Effector memory CD8-positive, alpha-beta T cell (primary cell): ENCODE data around the gene OR2A12.
"Not testable (repeated sequence)": the region's sequence is repeated elsewhere in the genome, so short reads cannot be mapped to it uniquely, and the experiment has no call there.

ENCODE experiments used
- ATAC-seq: fragments of 150-1000 bp; cut with Tn5 transposase; replicated peaks from 2 replicates; pipeline ENCODE4 v1.10.0; 2021; ENCODE audit warnings: mild to moderate bottlenecking, moderate library complexity
- DNase-seq, 3 experiments: peaks; one replicate each; pipeline ENCODE4 v3.0.0; 2021
- H3K27ac Mint-ChIP-seq, 2 donors: one replicate each; pipeline ENCODE4 v1.8.0; 2022; ENCODE audit warnings: mild to moderate bottlenecking in 2 of 2, mixed read lengths in 2 of 2, moderate library complexity in 2 of 2
- H3K27me3 Mint-ChIP-seq, 2 donors: one replicate each; pipeline ENCODE4 v1.8.0; 2022; ENCODE audit warnings: mixed read lengths in 2 of 2
- H3K36me3 Mint-ChIP-seq: one replicate; pipeline ENCODE4 v1.8.0; 2022; ENCODE audit warnings: mild to moderate bottlenecking, moderate library complexity, mixed read lengths; ENCODE audit not compliant: insufficient read depth
- H3K4me1 Mint-ChIP-seq, 2 donors: one replicate each; pipeline ENCODE4 v1.8.0; 2022; ENCODE audit warnings: low read depth in 2 of 2, mixed read lengths in 2 of 2
- H3K4me3 Mint-ChIP-seq, 2 donors: one replicate each; pipeline ENCODE4 v1.8.0; 2022; ENCODE audit warnings: mild to moderate bottlenecking in 2 of 2, mixed read lengths in 2 of 2, moderate library complexity in 2 of 2
- H3K9me3 Mint-ChIP-seq, 2 donors: one replicate each; pipeline ENCODE4 v1.8.0; 2022; ENCODE audit warnings: mixed read lengths in 2 of 2

The OR2A12 gene

DNA sequence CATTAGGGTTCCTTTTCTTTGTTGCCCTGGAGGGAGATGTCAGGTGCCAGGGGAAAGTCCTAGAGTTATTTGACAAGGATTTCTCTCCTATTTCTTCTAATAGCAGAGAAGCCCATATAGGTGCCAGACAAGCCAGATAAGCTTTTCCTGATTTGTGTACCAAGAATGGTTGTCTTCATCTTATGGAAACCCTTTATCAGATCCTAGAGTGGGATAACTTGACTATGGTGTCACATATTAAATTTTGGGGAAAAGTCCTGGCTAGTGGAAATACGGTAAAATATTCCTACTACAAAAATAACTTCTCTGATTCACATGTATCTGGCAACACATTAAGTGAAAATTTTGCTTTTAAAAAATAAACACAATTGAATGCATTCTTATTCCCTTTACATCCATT lies 1.2 kb downstream of the OR2A12 start:
- no peak overlapping the region for H3K4me3 Mint-ChIP-seq
- H3K36me3 Mint-ChIP-seq: no peaks in the 10 kb centered on the region
- no peak for DNase-seq
- no peak overlapping the region for H3K27ac Mint-ChIP-seq
- no peak for ATAC-seq
- H3K4me1 Mint-ChIP-seq: no peaks in the 10 kb centered on the region
- H3K27me3 Mint-ChIP-seq: peaks cover 4 to 5% of the 10 kb centered on the region in 2 donors
- peaks cover 0 to 3% of the 10 kb centered on the region in 2 donors for H3K9me3 Mint-ChIP-seq

DNA sequence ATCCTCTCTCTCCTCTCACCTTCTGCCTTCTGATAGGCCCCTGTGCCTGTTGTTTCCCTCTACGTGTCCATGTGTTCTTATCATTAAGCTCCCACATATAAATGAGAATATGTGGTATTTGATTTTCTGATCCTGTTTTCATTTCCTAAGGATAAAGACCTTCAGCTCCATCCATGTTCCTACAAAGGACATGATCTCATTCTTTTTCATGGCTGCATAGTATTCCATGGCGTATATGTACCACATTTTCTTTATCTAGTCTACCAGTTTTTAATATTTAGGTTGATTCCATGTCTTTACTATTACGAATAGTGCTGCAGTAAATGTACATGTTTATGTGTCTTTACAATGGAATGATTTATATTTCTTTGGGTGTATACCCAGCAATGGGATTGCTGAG lies 4.6 kb downstream of the OR2A12 start:
- Mint-ChIP-seq H3K9me3 (peaks cover 0 to 6% of the 10 kb centered on the region in 2 donors), H3K27ac (no peak overlapping the region), H3K27me3 (peaks cover 0 to 5% of the 10 kb centered on the region in 2 donors), H3K4me3 (no peak overlapping the region), H3K4me1 (no peaks in the 10 kb centered on the region), H3K36me3 (no peaks in the 10 kb centered on the region)
- no peak for ATAC-seq
- no peak for DNase-seq

DNA sequence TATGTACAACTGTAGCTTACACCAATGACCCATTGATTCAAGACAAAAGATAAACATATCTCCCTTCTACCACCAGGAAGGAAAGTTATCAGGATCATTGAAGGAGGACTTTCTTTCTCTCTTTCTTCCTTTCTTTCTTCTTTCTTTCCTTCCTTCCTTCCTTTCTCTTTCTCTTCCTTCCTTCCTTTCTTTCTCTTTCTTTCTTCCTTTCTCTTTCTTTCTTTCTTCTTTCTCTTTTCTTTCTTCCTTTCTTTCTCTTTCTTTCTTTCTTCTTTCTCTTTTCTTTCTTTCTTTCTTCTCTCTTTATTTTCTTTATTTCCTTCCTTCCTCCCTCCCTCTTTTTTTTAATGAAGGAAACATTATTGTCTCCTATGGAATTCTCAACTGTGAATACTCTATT lies 12.7 kb downstream of the OR2A12 start:
- ATAC-seq (no peak), DNase-seq (no peak)
- Mint-ChIP-seq H3K27ac (no peak overlapping the region), H3K4me1 (no peaks in the 10 kb centered on the region), H3K27me3 (peaks cover 29 to 48% of the 10 kb centered on the region in 2 donors), H3K4me3 (no peak overlapping the region), H3K9me3 (no peaks in the 10 kb centered on the region), H3K36me3 (no peaks in the 10 kb centered on the region)

DNA sequence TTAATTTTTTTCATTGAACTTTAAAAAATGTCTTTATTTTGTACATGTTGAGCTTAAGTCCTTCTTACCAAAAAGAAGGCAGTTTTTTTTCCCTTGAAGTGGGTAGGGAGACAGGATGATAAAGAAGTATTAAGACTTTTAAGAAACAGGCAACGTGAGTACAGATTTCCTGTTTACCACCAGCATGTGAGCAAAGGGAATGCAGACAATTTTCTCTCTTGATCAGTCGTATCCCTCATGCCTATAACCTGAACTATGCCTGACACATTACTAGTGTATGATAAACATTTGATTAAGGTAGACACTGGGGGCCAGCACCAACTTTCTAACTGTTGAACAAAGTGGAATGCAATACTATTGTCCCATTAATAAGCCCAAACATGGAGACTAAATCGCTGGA lies 14.5 kb downstream of the OR2A12 start:
- no peak overlapping the region for H3K27ac Mint-ChIP-seq
- no peaks in the 10 kb centered on the region for H3K9me3 Mint-ChIP-seq
- ATAC-seq: no peak
- H3K27me3 Mint-ChIP-seq: peaks cover 40 to 47% of the 10 kb centered on the region in 2 donors
- no peak for DNase-seq
- H3K36me3 Mint-ChIP-seq: no peaks in the 10 kb centered on the region
- H3K4me1 Mint-ChIP-seq: no peaks in the 10 kb centered on the region
- H3K4me3 Mint-ChIP-seq: no peak overlapping the region

DNA sequence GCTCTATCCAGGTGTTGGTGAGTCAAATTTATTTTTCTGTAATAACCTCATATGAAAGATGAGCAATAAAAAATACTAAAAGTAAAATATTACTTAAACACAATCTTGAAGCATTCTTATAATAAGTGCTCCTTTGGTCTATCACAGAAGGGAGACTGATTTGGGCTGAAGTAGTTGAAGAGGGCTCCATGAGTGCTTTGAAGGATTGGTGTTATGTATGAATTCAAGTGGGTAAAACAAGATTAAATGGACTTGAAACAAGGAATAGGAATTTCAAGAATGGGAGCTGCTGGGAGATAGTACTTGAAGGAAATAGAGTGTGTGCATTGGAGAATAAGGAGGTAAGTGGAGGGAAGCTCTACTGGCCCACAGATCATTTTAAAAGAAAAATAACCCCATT lies 16.0 kb downstream of the OR2A12 start:
- no peak overlapping the region for H3K27ac Mint-ChIP-seq
- no peaks in the 10 kb centered on the region for H3K4me1 Mint-ChIP-seq
- H3K36me3 Mint-ChIP-seq: no peaks in the 10 kb centered on the region
- no peaks in the 10 kb centered on the region for H3K9me3 Mint-ChIP-seq
- H3K27me3 Mint-ChIP-seq: peaks cover 32 to 41% of the 10 kb centered on the region in 2 donors
- no peak for ATAC-seq
- H3K4me3 Mint-ChIP-seq: no peak overlapping the region
- no peak for DNase-seq

DNA sequence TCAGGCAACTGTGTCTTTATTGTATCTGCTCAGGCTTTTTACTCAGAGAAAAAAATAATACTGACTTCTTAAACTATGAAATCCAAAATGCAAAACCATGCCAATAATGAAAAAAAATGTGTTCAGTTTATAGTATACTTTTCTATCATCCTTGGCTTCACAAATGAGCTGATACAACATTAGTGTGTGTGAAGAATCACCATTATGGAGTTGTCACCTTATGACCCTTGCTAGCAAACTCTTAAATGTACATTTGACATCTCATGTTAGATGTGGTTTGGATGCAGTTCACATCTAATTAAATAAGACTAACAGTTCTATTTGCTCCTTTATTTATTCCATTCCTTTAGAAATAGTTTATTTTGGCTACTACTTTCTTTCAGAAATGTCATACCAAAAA lies 19.1 kb downstream of the OR2A12 start:
- Mint-ChIP-seq H3K27me3 (peaks cover 37 to 46% of the 10 kb centered on the region in 2 donors), H3K9me3 (no peaks in the 10 kb centered on the region), H3K27ac (no peak overlapping the region), H3K4me3 (no peak overlapping the region), H3K36me3 (no peaks in the 10 kb centered on the region), H3K4me1 (no peaks in the 10 kb centered on the region)
- ATAC-seq: no peak
- DNase-seq: no peak

DNA sequence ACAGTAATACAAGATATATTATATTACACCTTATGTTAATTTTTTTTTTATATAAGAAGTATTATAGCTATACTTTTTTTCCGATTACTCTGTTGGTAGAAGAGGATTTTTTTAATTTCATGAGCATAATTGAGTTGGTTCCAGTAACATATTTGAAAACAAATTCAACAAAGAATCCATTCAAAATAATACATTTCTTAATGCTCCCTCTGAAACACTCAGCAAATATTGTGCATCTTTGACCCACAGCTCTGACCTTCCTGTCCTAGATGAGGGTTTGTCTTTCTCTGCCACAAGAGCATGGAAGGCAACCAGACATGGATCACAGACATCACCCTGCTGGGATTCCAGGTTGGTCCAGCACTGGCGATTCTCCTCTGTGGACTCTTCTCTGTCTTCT lies 23.2 kb downstream of the OR2A12 start, which contains the start of gene OR2A2:
Gene OR2A2, plus strand, starts transcription at position 301 of the 400 bp plus-strand sequence. Its CDS starts 0 bp downstream, at position 301.
- H3K9me3 Mint-ChIP-seq: no peaks in the 10 kb centered on the region
- H3K27me3 Mint-ChIP-seq: peaks cover 26 to 51% of the 10 kb centered on the region in 2 donors
- no peaks in the 10 kb centered on the region for H3K36me3 Mint-ChIP-seq
- DNase-seq: no peak
- H3K4me1 Mint-ChIP-seq: no peaks in the 10 kb centered on the region
- no peak within 1 kb of the TSS for H3K27ac Mint-ChIP-seq
- no peak for ATAC-seq
- H3K4me3 Mint-ChIP-seq: no peak within 1 kb of the TSS

DNA sequence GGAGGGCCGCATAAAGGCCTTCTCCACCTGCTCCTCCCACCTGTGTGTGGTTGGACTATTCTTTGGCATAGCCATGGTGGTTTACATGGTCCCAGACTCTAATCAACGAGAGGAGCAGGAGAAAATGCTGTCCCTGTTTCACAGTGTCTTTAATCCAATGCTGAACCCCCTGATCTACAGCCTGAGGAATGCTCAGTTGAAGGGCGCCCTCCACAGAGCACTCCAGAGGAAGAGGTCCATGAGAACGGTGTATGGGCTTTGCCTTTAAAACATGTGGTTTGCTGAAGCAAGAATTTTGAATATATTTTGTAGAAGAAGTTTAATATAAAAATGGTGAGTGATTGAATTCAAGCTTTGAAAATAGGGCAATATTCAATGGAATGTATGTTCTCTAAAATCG lies 24.2 kb downstream of the OR2A12 start:
- Mint-ChIP-seq H3K9me3 (no peaks in the 10 kb centered on the region), H3K36me3 (no peaks in the 10 kb centered on the region), H3K4me3 (no peak overlapping the region)

DNA sequence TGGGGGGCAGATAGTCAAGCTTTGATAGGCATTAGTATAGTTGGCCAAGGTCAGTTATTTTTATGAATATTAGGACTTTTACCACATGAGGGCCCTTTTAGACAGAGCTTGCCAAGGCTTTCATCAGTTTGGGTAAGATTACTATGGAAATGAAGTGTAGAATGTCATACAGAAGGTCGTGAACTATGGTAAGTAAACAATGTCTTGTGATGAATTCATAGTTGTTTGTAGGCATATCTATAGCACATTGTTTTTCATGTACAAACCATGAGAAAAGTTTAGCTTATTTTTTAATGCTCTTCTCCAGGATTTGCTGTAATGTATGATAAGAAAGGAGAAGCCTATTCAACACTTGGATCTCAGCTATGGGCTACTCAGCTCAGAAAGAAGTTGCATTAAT lies 27.6 kb downstream of the OR2A12 start:
- Mint-ChIP-seq H3K4me3 (no peak overlapping the region), H3K36me3 (no peaks in the 10 kb centered on the region), H3K27me3 (peaks cover 20 to 38% of the 10 kb centered on the region in 2 donors), H3K27ac (no peak overlapping the region), H3K4me1 (no peaks in the 10 kb centered on the region), H3K9me3 (no peaks in the 10 kb centered on the region)
- ATAC-seq (no peak), DNase-seq (no peak)

More for the DNA sequence above, 24.2 kb downstream of the OR2A12 start:
- H3K27ac Mint-ChIP-seq: no peak overlapping the region
- peaks cover 26 to 45% of the 10 kb centered on the region in 2 donors for H3K27me3 Mint-ChIP-seq
- ATAC-seq: no peak
- H3K4me1 Mint-ChIP-seq: no peaks in the 10 kb centered on the region
- DNase-seq: no peak

DNA sequence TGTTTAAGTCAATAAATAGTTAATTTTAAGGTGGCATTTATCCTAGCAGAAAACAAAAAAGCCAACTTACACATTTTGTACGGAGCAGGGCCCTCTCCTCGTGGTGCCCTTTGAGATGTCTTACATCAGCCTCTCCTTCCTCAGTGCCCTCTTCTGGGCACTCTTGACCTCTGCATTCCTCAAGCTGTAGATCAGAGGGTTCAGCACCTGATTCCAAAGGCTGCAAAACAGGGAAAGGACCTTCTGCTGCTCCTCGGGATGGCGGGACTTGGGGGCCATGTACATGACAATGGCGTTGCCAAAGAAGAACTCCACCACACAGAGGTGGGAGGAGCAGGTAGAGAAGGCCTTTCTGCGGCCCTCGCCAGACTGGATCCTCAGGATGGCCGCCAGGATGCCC lies 32.3 kb downstream of the OR2A12 start:
- DNase-seq (no peak), ATAC-seq (no peak)
- no peaks in the 10 kb centered on the region for H3K9me3 Mint-ChIP-seq
- peaks cover 14 to 25% of the 10 kb centered on the region in 2 donors for H3K27me3 Mint-ChIP-seq
- H3K27ac Mint-ChIP-seq: no peak overlapping the region
- no peak overlapping the region for H3K4me3 Mint-ChIP-seq
- no peaks in the 10 kb centered on the region for H3K4me1 Mint-ChIP-seq
- H3K36me3 Mint-ChIP-seq: no peaks in the 10 kb centered on the region

DNA sequence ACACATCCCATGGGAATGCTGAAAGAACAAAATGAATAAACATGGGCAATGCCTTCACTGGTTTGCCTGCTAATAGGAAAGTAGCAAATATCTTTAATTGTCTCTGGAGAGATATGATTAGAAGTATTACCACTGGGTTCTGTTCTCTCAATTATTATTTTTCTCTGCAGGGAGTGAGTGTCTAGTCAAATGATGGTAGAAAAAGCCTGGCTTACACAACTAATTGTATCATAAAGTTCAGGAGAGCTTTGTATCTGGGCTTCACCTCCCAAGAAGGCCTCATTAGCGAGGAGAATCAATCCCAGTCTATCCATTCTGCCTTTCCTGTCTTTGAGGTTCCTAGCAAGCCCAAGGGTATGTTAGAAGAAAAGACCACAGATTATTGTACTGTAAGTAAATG lies 36.8 kb downstream of the OR2A12 start, which contains the start of gene OR2A14:
Gene OR2A14, plus strand, starts transcription at position 301 of the 400 bp plus-strand sequence. CDS start 5,937 bp downstream, outside the sequence.
- Mint-ChIP-seq H3K27ac (no peak within 1 kb of the TSS), H3K27me3 (peaks cover 8 to 22% of the 10 kb centered on the region in 2 donors)

DNA sequence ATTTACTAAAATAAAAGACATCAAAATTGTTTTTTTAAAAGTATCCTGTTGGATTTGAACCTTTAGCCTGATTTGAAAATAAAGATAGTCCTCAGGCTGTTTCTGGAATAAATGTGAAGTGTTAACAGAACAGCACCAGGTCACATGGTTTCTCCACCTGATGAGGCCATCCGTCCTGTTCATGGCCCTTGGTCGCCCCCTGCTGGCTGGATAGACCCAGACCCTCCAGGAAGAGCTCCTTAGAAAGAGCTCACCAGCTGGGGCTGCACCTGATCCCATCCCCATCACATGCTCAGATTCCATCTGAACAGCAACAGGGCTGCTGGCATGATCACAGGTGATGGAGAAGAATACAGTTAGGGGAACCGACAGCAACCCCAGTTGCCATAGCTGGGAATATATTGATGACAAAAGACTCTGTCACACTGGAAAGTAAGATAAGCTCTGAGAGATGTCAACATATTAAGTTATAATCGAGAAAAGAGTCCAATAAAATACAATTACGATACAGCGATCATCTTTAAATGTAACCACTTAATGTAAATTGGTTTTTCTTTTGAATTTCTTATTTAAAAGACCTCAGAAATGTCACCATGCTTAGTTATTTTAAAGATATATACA lies 41.7 kb downstream of the OR2A12 start:
- H3K4me1 Mint-ChIP-seq: peaks cover 0 to 2% of the 10 kb centered on the region in 2 donors
- H3K4me3 Mint-ChIP-seq: no peak overlapping the region
- no peaks in the 10 kb centered on the region for H3K36me3 Mint-ChIP-seq
- peak overlapping the region in 1 of 2 donors; percentile 22 for H3K27ac Mint-ChIP-seq
- H3K27me3 Mint-ChIP-seq: peaks cover 11 to 28% of the 10 kb centered on the region in 2 donors
- no peaks in the 10 kb centered on the region for H3K9me3 Mint-ChIP-seq
- DNase-seq (peak; percentile 75 to 80 (median 80)), ATAC-seq (peak; percentile 99)

More for the DNA sequence above, 36.8 kb downstream of the OR2A12 start, which contains the start of gene OR2A14:
- no peaks in the 10 kb centered on the region for H3K9me3 Mint-ChIP-seq
- no peaks in the 10 kb centered on the region for H3K36me3 Mint-ChIP-seq
- no peak for DNase-seq
- peaks cover 0 to 1% of the 10 kb centered on the region in 2 donors for H3K4me1 Mint-ChIP-seq
- no peak within 1 kb of the TSS for H3K4me3 Mint-ChIP-seq
- ATAC-seq: no peak

DNA sequence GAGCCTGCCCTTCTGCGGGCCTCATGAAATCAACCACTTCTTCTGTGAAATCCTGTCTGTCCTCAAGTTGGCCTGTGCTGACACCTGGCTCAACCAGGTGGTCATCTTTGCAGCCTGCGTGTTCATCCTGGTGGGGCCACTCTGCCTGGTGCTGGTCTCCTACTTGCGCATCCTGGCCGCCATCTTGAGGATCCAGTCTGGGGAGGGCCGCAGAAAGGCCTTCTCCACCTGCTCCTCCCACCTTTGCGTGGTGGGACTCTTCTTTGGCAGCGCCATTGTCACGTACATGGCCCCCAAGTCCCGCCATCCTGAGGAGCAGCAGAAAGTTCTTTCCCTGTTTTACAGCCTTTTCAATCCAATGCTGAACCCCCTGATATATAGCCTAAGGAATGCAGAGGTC lies 43.5 kb downstream of the OR2A12 start:
- not testable (repeated sequence) for H3K9me3 Mint-ChIP-seq, H3K27ac Mint-ChIP-seq, H3K36me3 Mint-ChIP-seq, H3K4me1 Mint-ChIP-seq, ATAC-seq, H3K4me3 Mint-ChIP-seq, DNase-seq
- H3K27me3 Mint-ChIP-seq: peaks cover 11 to 20% of the 10 kb centered on the region in 2 donors

DNA sequence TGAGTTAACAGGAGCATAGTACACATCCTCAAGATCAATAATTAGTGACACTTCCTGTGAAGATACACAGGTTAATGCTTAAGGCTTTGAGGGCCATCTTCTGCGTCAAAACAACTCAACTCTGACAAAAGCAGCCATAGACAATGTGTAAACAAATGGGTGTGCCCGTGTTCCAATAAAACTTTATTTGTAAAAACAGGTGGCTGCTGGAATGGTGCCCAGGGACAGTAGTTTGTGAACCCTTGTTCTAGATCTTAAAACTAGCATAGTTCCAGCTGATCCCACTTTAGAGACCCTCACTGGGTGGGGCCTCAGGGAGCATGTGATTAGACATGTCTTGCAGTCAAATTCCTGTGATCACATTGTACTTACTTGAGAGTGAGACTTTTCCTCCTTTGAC lies 44.7 kb downstream of the OR2A12 start:
- H3K4me3 Mint-ChIP-seq: no peak overlapping the region
- H3K4me1 Mint-ChIP-seq: peaks cover 0 to 2% of the 10 kb centered on the region in 2 donors
- DNase-seq (no peak), ATAC-seq (no peak)
- no peak overlapping the region for H3K27ac Mint-ChIP-seq
- H3K36me3 Mint-ChIP-seq: no peaks in the 10 kb centered on the region
- H3K9me3 Mint-ChIP-seq: no peaks in the 10 kb centered on the region
- peaks cover 11 to 21% of the 10 kb centered on the region in 2 donors for H3K27me3 Mint-ChIP-seq
